Coronary artery (tissue), 2 donors: ENCODE results near the gene UBL4B.

ENCODE experiments used
- DNase-seq: peaks from one replicate; pipeline ENCODE4 v3.0.0-alpha.2; 2017; ENCODE audit warnings: low spot score
- H3K27ac ChIP-seq, 2 donors: fragments of 200-600 bp; sonication (generic); one replicate each; pipeline ENCODE4 v1.5.1; 2016 to 2019
- H3K4me3 ChIP-seq: fragments of 200-600 bp; sonication (generic); 2 replicates; pipeline ENCODE4 v1.5.1; 2016; ENCODE audit warnings: mild to moderate bottlenecking, moderate library complexity
- CTCF ChIP-seq: fragments of 200-600 bp; sonication (generic); IDR thresholded peaks from one replicate; pipeline ENCODE4 v1.5.1; 2019; ENCODE audit warnings: antibody characterized with exemption

Gene UBL4B

DNA sequence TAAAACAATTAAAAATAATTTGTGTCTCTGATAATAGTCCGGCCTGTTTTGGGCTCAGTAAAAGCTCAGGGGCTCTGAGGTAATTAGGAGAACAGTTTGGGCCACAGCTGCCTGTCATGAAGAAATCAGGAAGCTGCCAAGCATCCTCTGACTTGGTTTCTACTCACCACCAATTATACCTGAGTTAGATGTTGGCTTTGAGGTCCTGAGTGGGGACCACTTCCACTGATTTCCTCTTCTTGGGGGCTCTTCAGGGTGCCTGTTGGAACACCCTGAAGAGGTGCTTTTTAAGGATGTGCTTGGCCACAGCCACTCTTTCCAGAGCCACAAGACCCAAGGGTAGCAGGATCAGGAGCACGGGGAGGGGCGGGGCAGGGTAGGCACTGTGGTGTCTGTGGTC is 48.9 kb downstream of the UBL4B start:
- Histone ChIP-seq H3K4me3 (no peak overlapping the region), H3K27ac (no peak overlapping the region)
- DNase-seq: no peak
- no peak for TF ChIP-seq CTCF

- no peak overlapping the region for H3K27ac ChIP-seq
- no peak for DNase-seq
- H3K4me3 ChIP-seq: no peak overlapping the region
- TF ChIP-seq CTCF: no peak
Observed at GRCh38 chr1:110161849-110162248, 49.6 kb downstream of the UBL4B start.
